ENCODE data around the gene PKHD1.

GRCh38 chr6:51846531-51846930, 240.9 kb downstream of the PKHD1 start:
- TF ChIP-seq CTCF (conservative IDR thresholded peaks at IDR 0.05; ENCODE audit: low read depth, low read length) = no peak
- TF ChIP-seq EZH2 (IDR thresholded peaks at IDR 0.05; ENCODE audit: borderline replicate concordance, low read depth, low read length, poor library complexity, severe bottlenecking) = no peak
